GM21526 (cell line): ENCODE data around the gene AGA.

Experiments
- ATAC-seq: cut with Tn5 transposase; IDR thresholded peaks from one replicate; pipeline ENCODE4 v1.9.1; 2021; ENCODE audit warnings: moderate library complexity; ENCODE audit not compliant: unreplicated experiment, low FRiP score

The AGA gene

DNA sequence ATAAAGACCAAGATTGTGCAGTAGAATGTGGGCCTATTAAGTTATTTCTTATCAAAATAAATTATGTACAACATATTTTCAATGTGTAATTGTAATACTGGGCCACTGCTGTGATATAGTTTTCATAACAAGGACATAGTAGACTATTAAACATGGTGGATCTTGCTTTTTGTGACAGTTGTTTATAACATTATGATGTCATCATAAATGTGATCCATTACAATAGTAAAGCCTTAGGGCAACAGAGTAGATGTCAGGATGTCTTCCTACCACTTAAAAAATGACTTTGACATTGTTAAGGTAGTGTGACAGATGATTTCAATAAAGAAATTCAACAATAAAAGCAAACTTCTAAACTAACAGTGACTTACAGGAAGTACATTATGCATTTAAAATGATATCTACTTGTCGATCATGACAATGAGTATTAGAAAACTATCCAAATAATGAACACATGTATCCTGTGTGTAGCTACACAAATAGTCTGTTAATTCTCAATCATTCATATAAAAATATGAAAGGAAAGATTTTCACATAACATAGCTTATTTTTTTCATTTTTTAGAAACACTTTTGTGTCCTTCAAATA, 5.3 kb upstream of the AGA start:
- ATAC-seq: no peak

GRCh38 chr4:177446586-177446985, 4.3 kb upstream of the AGA start:
- no peak for ATAC-seq

DNA sequence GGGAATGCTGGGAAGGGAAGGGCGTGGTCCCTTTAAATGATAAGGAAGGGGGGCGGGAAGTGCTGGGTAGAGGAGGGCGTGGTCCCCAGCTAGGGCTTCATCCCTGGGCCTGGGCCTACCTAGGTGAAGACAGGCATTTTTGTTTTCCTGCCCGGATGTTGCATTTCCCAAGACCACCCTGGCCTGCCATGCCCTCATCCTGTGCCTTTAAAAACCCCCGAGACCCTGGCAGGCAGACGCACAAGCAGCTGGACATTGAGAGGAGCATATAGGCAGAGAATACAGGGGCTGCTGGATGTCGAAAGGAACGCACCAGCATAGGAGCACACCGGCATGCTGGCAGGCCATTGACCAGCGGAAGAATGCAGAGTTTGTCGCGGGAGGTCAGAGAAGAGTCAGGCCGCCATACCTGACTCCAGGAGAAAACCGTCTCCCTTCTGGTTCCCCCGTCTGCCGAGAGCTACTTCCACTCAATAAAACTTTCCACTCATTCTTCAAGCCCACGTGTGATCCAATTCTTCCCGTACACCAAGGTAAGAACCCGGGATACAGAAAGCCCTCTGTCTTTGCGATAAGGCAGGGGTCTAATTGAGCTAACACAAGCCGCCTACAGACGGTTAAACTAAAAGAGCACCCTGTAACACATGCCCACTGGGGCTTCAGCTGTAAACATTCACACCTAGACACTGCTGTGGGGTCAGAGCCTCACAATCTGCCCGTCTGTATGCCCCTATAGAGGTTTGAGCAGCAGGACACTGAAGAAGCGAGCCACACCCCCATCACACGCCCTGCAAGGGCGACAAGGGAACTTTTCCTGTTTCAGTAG, 2.9 kb upstream of the AGA start:
- no peak for ATAC-seq

DNA sequence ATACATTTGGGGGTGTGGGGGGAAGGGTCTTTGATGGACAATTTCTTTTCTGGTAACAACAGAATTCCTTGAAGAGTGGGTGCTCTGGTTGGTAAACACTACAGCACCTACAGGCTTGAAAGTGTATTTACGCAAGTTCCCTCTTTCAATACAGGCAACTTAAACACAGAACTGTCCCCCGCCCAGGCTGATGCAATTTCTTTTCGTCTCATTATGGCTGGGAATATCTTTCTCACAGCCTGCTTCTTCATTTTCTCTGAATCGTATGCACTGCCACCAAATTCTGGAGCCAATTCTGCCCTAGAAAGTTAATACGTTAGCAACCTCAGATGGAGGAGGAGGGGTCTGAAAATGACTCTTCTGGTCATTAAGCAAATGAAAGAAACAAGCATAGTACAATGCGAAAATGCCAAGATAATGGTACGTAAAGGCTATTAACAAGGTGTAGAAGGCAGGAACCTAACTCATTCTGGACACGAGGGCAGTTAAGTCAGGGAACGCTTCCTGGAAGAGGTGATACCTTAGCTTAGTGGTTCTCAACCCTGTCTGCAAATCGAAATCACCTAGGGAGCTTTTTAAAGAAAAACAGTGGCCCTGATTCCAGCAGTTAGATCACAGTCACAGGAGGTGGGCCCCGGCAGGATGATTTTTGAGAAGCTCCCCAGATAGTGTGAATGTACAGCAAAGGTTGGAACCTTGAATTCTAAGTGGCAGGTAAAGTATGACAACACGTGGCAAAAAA, 1.0 kb downstream of the AGA start:
- peak; percentile 44 for ATAC-seq

DNA sequence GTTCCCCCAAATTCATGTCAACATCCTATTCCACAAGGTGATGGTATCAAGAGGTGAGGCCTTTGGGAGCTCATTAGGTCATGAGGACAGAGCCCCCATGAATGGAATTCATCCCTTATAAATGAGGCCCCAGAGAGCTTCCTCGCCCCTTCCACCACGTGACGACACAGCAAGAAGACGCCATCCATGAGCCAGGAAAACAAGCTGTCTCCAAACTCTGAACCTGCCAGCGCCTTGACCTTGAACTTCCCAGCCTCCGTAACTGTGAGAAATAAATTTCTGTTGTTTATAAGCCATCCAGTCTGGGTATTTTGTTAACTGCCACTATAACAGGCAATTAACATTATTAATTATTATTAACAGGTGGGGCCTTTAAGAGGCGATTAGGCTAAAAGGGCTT, 5.8 kb downstream of the AGA start:
- ATAC-seq: no peak

DNA sequence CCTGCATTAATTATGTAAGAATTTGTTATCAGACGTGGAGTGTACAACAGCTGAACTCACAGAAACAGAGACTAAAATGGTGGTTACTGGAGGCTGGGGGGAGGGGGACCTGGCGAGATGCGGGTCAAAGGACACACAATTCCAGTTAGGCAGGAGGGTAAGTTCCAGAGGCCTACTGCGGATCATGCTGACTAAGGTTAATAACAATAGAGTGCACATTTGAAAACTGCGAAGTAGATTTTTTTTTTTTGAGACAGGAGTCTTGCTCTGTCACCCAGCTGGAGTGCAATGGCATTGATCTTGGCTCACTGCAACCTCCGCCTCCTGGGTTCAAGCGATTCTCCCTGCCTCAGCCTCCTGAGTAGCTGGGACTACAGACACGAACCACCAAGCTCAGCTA, 7.6 kb downstream of the AGA start:
- ATAC-seq: no peak

GRCh38 chr4:177427192-177427591, 15.0 kb downstream of the AGA start:
- ATAC-seq: no peak

DNA sequence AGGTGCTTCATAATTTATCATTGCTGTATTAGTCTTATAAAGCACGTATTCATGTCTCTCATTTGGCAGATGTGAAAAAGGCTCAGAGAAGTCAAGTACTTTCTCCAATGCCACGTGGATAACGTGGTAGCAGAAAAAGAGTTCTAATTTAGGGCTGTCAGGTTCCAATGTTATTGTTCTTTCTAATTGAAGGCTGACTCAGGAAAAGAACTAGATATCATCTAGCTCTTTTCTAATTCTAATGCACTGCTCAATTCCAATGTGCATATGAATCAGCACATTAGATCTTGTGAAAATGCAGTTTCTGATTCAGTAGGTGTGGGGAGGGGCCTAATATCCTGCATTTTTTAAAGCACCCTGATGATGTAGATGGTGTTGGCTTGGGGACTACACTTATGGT, 22.8 kb downstream of the AGA start:
- no peak for ATAC-seq

DNA sequence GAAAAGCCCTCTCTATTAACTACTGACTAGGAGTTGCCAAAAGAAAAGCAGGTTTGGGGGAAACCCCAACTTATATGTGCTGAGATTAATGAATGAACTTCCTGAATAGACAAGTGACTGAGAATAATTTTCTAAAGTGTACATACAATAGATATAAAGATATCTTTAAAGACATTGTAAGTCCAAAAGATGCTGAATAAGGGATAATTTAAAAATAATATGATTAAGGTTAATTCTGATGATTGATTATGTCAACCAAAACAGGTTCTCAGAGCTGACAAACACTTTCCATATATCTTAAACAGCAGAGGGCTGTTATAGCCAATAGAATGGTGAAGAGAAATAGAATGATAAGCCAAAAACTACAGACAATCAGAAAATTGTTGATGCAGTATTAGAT, 28.6 kb downstream of the AGA start:
- ATAC-seq: no peak

GRCh38 chr4:177413076-177413475, 29.2 kb downstream of the AGA start:
- ATAC-seq: no peak

- no peak for ATAC-seq
These were observed 30.2 kb downstream of the AGA start for GRCh38 chr4:177411996-177412395.

DNA sequence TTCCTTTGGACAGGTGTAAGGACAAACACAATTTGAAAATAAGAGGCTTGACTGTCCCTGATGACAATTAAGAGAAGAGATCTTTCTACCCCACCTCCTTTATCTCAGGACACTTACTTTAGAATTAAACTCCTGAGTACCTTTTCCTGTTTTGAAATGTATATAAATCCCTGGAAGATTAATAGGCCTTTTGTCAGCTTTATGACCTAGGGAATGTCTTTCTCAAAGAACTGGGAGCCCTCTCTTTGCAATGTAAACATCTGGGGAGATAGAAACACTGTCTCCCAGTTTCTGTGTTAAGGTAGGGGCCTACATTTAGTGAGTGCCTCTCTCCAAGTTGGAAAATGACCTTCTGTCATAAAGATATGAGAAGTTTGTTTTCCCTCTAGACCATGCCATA, 31.7 kb downstream of the AGA start:
- ATAC-seq: no peak

DNA sequence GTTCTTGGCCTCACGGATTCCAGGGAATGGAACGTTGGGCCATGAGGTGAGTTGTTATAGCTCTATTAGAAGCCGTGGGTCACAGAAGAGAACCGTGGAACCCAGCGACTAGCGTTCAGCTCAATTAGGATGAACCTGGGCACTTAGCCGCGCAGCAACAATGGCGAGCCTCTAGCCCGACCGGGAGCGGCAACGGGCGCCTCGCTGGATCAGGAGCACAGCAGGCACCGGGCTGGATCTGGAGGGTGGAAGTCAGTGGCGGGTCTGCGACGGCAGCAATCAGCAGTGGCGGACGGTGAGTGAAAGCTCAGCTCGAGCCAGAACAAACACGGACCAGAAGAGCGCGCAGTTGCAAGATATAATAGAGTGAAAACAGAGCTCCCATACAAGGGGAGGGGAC, 34.2 kb downstream of the AGA start:
- no peak for ATAC-seq

- ATAC-seq: no peak
These were observed 36.7 kb downstream of the AGA start for GRCh38 chr4:177405508-177405907.

DNA sequence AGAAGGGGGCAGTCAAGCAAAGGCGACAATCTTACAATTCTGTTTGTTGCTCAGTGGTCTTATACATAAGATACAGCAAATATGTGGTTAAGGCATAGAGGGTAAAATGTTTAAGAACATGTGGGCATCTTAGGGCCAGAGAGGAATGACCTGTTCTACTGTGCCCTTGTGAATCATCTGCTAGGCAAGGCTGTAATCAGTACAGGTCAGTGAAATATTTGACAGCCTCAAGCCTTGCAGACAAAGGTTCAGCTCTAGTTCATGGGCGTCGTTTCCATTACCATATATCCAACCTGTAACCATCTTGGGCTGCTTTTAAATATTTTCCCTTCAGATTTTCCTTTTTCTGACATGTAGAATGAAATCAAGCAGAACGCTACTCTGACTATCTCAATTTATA, 37.3 kb downstream of the AGA start:
- no peak for ATAC-seq

GRCh38 chr4:177404342-177404741, 37.9 kb downstream of the AGA start:
- no peak for ATAC-seq

- no peak for ATAC-seq
These were observed 38.5 kb downstream of the AGA start for GRCh38 chr4:177403746-177404145.

DNA sequence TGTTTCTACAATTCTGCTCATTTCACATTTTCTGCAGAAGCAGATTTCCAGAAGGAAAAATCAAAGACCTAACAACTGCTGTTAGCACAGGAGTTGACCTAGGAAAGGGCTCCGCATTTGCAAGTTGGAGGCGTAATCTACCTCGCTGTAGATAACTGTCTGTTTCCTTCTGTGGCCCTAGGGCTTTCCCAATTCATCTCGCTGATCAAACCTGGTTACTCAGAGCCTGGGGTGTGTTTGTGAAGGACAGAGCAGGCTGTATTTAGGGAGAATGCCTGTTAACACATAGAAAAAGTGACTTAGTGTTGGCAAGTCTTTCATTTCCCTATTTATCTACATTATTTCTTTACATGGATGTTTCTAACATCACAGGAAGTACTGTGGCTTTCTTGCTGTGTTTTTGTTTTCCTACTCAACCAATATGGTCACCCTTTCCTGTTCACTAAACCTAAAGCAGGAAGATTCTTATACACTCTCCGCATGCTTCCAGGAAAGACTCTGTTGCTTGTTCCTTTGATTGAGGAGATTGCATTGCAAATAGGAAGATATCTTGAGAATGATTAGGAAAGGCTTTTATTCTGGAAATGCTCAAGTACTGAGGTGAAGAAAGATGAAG, 40.5 kb downstream of the AGA start:
- no peak for ATAC-seq

- ATAC-seq: no peak
These were observed 42.2 kb downstream of the AGA start for GRCh38 chr4:177400030-177400429.

DNA sequence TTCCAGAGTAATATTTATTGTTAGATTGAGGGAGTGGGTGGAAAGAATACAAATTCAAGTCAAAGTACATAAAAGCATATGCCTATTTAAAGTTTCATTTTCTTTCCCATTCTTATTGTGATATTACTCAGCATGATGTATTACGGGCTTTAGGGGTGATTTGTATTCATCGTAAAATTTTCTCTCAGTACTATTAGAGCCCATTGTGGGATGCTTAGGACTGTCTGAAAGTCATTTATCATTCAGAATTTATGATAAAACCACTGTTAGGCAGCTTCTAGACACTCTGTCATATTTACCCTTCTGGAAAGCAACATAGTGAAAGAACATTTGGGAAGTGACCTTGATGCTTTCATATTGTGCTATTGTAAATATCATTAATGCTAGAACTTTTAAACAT, 45.9 kb downstream of the AGA start:
- no peak for ATAC-seq

DNA sequence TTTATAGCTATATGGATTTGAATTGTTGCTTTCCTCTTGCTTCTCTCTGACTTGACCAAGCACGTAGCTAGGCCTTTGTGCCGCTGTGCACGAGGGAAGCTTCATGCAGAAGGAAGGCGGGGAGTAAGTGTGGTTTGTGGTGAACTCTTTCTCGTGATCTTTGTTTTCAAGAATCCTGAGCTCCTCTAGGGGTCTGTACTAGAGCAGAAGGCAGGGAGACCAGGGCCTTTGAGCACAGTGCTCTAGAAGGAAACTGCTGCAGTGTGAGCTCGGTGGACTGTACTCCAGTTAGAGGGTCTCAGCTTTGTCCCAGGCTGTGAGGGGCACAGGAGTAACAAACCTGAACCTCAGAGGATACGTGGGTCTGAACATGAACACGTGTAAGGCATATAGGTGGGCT, 49.0 kb downstream of the AGA start:
- ATAC-seq: no peak
